Measurements from ENCODE around the gene SLC2A5. TPM values are rescaled to one million over a fixed set of nuclear protein-coding genes. Genes with fewer than 3 reads are reported as not detected.
"Not testable (repeated sequence)": the region's sequence is repeated elsewhere in the genome, so short reads cannot be mapped to it uniquely, and the experiment has no call there.

Gene SLC2A5
- total and polyA plus RNA-seq, 5 experiments from 2014 or later: 0.49 to 0.55 TPM; not detected in 3

DNA sequence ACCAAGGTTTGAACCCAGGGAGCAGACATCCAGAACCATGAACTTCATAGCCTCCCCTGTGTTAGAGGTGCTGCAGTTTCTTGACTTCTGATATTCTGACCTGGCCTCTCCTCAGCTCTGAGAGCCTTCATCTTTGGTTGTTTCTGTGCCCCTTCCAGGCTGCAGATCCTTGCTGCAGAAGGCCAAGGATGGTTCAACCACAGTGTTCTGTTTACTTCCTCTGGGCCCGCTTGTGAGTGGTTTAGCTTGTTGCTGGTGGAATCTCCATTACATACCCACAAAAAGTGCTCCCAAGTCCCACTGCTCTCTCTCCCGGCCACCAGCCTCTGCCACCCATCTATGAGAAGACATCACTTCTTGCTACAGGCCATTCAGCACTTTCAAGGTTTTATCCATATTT lies 34.2 kb downstream of the SLC2A5 start:
- Mint-ChIP-seq H3K27me3 (peaks cover 0 to 15% (median 2%) of the 10 kb centered on the region in 5 donors), H3K36me3 (peaks cover 0 to 27% (median 13%) of the 10 kb centered on the region in 3 donors), H3K4me3 (no peak overlapping the region), H3K27ac (peak overlapping the region in 1 of 10 donors; percentile 17), H3K4me1 (peaks cover 0 to 10% (median 0%) of the 10 kb centered on the region in 4 donors), H3K9me3 (peaks cover 0 to 38% (median 18%) of the 10 kb centered on the region in 9 donors)
- no peak for ATAC-seq
- POLR2A ChIA-PET: no interaction called here
- no peak for DNase-seq

DNA sequence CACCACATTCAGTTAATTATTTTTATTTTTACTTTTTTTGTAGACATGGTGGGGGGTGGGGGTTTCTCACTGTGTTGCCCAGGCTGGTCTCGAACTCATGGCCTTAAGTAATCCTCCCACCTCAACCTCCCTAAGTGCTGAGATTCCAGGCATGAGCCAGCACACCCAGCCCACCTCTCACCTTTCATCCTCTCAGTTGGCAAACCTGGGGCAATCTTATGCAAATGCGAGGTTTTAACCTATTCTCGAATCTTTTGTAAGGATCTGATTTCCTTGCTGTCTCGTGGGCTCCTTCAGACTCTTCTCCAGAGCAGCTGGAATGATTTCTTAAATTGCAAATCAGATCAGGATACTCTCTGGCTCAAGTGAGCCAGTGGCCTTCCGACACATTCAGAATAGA lies 36.1 kb downstream of the SLC2A5 start:
- Mint-ChIP-seq H3K27me3 (peaks cover 0 to 15% (median 2%) of the 10 kb centered on the region in 5 donors), H3K9me3 (peaks cover 0 to 38% (median 19%) of the 10 kb centered on the region in 9 donors), H3K4me3 (no peak overlapping the region), H3K4me1 (peaks cover 0 to 10% (median 0%) of the 10 kb centered on the region in 4 donors), H3K27ac (no peak overlapping the region), H3K36me3 (peaks cover 0 to 27% (median 13%) of the 10 kb centered on the region in 3 donors)
- POLR2A ChIA-PET: no interaction called here
- ATAC-seq (no peak), DNase-seq (no peak)

DNA sequence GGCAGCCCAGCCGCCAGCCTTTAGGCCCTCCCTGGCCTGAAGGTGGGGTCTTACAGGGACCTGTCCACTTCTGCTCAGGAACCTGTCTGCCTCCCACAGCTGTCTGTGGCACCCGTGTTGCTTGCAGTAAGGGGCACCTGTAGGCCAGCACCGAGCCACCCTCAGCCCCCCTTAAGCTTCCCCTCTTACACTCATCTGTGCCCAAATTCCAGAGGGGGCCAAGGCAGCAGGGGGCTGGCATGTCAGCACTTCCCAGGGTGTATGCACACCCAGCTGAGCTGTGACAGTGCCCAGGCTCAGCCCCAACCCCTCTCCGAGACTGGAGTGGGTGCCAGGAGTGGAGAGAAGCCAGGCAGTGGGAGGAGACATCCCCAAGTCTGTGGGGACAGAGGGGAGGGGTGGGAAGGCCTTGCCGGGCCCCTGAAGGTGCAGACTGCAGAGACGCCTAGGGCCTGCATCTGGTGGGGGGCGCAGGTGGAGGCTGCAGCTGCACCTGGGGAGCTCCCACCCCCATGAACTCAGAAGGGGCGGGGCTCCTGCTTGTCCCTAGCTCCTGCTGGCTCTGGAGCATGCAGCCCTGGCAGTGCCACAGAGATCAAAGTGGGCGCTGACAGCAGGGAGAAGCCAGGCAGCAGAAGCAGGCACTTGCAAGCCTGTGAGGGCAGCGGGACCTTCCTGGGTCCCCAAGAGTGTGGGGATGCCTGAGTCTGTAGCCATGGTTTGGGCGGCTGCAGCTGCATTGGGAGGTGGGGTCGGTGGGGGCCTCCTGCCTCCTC lies 37.8 kb downstream of the SLC2A5 start:
- Mint-ChIP-seq H3K4me3 (no peak overlapping the region), H3K27me3 (peaks cover 0 to 12% (median 2%) of the 10 kb centered on the region in 5 donors), H3K36me3 (peaks cover 0 to 27% (median 13%) of the 10 kb centered on the region in 3 donors), H3K9me3 (peaks cover 0 to 38% (median 18%) of the 10 kb centered on the region in 9 donors), H3K27ac (no peak overlapping the region), H3K4me1 (no peaks in the 10 kb centered on the region)
- POLR2A ChIA-PET: no interaction called here
- no peak for DNase-seq
- ATAC-seq: no peak

DNA sequence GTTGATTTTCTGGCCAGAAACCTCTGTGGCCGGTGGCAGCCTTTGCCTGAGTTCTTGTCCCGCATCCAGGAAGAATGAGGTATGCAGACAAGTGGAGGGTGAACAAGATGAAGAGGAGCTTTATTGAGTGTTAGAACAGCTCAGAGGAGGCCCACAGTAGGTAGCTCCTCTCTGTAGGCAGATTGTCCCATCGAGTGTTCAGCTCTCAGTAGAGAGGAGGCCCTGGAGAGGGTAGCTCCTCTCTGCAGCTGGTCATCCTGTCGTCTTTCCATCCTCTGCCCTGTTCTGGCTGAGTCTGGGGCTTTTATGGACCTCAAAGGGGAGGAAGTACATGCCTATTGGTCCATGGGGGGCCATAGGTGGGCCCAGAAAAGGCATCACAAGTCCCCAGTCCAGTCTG lies 38.4 kb downstream of the SLC2A5 start:
- DNase-seq, H3K27ac Mint-ChIP-seq, ATAC-seq, H3K4me3 Mint-ChIP-seq, POLR2A ChIA-PET, H3K4me1 Mint-ChIP-seq: not testable (repeated sequence)
- Mint-ChIP-seq H3K27me3 (peaks cover 0 to 12% (median 2%) of the 10 kb centered on the region in 5 donors), H3K36me3 (peaks cover 0 to 26% (median 13%) of the 10 kb centered on the region in 3 donors), H3K9me3 (peaks cover 0 to 38% (median 18%) of the 10 kb centered on the region in 9 donors)

DNA sequence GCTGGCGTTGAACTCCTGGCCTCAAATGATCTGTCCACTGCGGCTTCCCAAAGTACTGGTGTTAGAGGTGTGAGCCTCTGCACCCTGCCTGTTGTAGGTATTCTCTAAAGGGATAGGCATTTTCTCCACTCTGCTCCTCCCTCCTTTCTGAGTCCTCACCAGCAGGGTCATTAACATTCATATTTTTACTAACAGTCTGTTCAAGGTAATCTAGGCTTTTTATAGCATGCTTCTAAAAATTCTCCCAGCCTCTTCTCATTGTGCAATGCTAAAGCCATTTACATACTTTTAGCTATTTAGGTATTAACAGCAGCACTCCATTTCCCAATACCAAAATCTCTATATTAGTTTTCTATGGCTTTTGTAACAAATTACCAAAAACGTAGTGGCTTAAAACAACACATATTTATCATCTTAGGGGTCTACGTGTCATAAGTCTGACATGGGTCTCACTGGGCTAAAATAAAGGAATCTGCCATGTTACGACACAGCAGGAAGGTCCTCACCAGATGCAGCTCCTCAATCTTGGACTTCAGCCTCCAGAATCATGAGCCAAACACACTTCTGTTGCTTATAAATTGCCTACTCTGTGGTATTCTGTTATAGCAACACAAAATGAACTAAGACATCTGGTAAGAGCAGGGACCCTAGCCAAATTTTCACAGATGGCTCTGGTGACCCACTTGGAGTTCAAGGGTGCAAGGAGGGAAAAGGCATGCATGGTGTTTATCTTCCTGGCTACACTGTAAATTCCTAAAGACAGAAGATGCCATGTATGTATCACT lies 40.3 kb downstream of the SLC2A5 start:
- POLR2A ChIA-PET: no interaction called here
- no peak for ATAC-seq
- Mint-ChIP-seq H3K27ac (no peak overlapping the region), H3K4me3 (no peak overlapping the region), H3K36me3 (peaks cover 0 to 7% (median 6%) of the 10 kb centered on the region in 3 donors), H3K27me3 (peaks cover 0 to 8% (median 0%) of the 10 kb centered on the region in 5 donors), H3K9me3 (peaks cover 0 to 18% (median 5%) of the 10 kb centered on the region in 9 donors), H3K4me1 (no peaks in the 10 kb centered on the region)
- DNase-seq: no peak

DNA sequence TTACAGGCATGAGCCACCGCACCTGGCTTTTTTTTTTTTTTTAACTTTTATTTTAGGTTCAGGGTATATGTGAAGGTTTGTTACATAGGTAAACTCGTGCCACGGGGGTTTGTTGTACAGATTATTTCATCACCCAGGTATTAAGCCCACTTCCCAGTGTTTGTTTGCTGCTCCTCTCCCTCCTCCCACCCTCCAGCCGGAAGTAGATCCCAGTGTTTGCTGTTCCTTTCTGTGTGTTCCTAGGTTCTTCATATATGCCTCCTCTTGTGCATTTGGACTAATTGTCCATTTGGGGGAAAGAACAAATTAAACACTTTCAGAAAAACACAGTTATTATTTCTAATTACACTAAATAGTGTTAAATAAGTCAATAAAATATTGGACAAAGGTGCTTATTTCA lies 42.1 kb downstream of the SLC2A5 start:
- DNase-seq (no peak), ATAC-seq (no peak)
- POLR2A ChIA-PET: no interaction called here
- Mint-ChIP-seq H3K27ac (no peak overlapping the region), H3K27me3 (peaks cover 0 to 1% (median 0%) of the 10 kb centered on the region in 5 donors), H3K36me3 (peaks cover 0 to 5% (median 4%) of the 10 kb centered on the region in 3 donors), H3K4me3 (no peak overlapping the region), H3K9me3 (peaks cover 0 to 13% (median 1%) of the 10 kb centered on the region in 9 donors), H3K4me1 (no peaks in the 10 kb centered on the region)

DNA sequence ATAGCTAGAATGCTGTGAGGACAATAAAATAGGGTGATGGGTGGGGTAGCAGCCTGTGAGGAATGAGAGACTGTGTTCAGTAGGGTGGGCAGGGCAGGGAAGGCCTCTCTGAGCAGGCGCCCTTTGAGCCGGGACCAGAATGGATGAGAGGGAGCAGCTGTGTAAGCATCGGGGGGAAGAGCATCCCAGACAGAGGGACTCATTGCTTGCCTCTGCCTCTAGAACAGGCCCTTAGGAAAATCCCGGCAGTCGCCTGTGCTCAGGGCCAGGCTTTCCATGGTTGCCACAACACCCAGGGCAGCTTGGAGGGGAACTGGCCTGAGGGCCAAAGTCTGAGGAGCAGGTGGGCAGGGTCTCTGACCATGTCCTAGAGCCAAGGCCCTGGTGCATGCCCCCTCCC lies 44.0 kb downstream of the SLC2A5 start:
- H3K4me1 Mint-ChIP-seq: no peaks in the 10 kb centered on the region
- no peaks in the 10 kb centered on the region for H3K36me3 Mint-ChIP-seq
- peaks cover 0 to 2% (median 0%) of the 10 kb centered on the region in 9 donors for H3K9me3 Mint-ChIP-seq
- H3K27ac Mint-ChIP-seq: no peak overlapping the region
- H3K27me3 Mint-ChIP-seq: peaks cover 0 to 4% (median 1%) of the 10 kb centered on the region in 5 donors
- DNase-seq (no peak), ATAC-seq (no peak)
- POLR2A ChIA-PET: no interaction called here
- no peak overlapping the region for H3K4me3 Mint-ChIP-seq

DNA sequence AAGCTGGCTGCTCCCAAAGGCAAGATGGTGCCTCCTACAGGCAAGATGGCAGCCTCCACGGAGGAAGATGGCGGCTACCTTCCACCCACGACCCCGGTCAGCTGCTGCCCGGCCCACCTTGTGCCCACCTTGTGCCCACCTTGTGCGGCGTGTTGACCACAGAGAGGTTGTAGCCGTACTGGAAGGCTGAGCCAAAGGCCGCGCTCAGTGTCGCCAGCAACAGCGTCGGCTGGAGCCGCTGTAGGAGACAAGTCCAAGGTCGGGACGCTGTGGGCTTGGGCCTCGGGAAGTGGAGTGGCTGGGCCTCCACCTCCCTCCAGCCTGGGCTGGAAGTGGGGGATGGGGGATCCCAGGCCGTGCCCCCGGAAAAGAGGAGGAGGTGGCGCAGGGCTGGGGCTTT lies 44.6 kb downstream of the SLC2A5 start:
- Mint-ChIP-seq H3K36me3 (no peaks in the 10 kb centered on the region), H3K27ac (no peak overlapping the region), H3K4me3 (no peak overlapping the region), H3K9me3 (peaks cover 0 to 1% (median 0%) of the 10 kb centered on the region in 9 donors), H3K27me3 (peaks cover 0 to 4% (median 3%) of the 10 kb centered on the region in 5 donors), H3K4me1 (peaks cover 0 to 4% (median 2%) of the 10 kb centered on the region in 4 donors)
- POLR2A ChIA-PET: no interaction called here
- ATAC-seq (no peak), DNase-seq (no peak)

DNA sequence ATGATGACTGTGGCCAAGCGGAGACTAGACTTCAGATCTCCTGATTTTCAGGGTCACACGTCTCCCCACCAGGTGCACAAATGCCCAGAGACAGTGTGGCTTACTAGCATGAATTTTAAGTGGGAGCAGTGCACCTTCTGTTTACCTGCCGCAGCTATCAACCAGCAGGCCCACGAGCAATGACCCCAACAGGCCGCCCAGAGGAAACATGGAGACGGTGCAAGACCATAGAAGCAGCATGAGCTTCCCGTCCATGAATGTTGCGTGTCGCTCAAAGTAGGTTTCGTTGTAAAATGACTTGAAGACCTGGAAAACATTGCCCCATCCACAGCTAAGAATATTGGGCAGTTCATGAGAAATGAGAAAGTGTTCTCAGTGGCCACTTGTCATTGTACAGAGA lies 46.7 kb downstream of the SLC2A5 start:
- H3K27ac Mint-ChIP-seq: no peak overlapping the region
- no peak for ATAC-seq
- no peak overlapping the region for H3K4me3 Mint-ChIP-seq
- peaks cover 0 to 6% (median 3%) of the 10 kb centered on the region in 5 donors for H3K27me3 Mint-ChIP-seq
- H3K36me3 Mint-ChIP-seq: no peaks in the 10 kb centered on the region
- POLR2A ChIA-PET: no interaction called here
- H3K9me3 Mint-ChIP-seq: no peaks in the 10 kb centered on the region
- DNase-seq: no peak
- peaks cover 0 to 8% (median 2%) of the 10 kb centered on the region in 4 donors for H3K4me1 Mint-ChIP-seq

DNA sequence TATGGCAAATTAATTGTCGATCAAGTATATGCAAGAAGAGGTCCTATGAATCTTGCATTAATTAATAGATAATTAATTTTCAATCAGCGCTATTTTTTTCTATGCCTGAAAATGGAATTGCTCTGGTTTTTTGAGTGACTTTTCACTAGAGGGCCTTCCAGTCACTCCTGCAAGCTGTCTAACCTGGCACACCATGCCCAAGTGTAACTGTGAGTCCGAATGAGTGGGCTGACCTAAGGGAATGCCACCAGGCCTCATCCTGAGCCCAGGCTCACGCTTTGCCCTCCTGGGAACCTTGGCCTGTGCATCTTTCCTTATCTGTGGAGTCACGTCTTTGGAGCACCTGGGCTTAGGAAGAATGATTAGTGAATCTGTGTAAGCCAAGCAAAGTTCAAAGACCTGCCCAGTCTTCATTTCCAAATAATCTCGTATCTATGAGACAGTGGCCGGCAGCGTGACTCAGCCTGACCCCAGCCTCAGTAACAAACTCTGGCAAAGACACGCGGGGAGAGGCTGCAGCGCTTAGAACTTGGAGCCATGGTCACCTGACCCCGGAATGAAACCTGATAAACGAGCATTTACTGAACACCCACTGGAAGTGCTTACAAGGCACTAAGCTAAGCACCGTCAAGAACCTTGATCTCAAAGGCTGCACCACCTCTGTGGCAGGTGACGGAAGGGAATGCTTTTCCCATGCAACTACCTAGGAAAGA lies 47.3 kb downstream of the SLC2A5 start:
- DNase-seq, H3K9me3 Mint-ChIP-seq, POLR2A ChIA-PET, H3K27me3 Mint-ChIP-seq, H3K27ac Mint-ChIP-seq, H3K36me3 Mint-ChIP-seq, ATAC-seq, H3K4me3 Mint-ChIP-seq, H3K4me1 Mint-ChIP-seq: not testable (repeated sequence)

DNA sequence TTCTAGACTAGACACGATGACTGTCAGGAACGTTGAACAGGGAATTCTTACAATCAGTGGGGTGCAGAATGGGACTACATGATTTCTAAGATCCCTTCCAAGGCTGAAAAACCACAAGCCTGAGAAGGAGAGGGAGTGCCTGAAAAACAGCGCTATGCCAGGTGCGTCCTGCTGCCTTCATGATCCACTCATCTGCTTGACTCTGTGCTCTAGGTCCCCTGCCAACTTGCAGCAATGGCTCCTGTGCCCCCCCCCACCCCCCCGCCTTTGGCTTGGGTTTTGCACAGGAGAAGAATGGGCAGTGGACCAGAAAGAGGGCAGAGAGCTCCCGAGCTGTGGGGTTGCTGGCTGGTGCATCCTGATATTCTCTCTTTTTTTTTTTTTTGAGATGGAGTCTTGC lies 49.1 kb downstream of the SLC2A5 start:
- no peak for DNase-seq
- no peak for ATAC-seq
- Mint-ChIP-seq H3K4me1 (peaks cover 2 to 8% (median 5%) of the 10 kb centered on the region in 4 donors), H3K27ac (peak overlapping the region in 1 of 10 donors; percentile 6), H3K9me3 (no peaks in the 10 kb centered on the region), H3K36me3 (no peaks in the 10 kb centered on the region), H3K4me3 (no peak overlapping the region), H3K27me3 (peaks cover 0 to 8% (median 4%) of the 10 kb centered on the region in 5 donors)
- POLR2A ChIA-PET: interaction anchor here (0.6 kb wide), 1 partner anchor 124 kb away, joined by 5 read pairs; no protein-coding TSS in a partner anchor

DNA sequence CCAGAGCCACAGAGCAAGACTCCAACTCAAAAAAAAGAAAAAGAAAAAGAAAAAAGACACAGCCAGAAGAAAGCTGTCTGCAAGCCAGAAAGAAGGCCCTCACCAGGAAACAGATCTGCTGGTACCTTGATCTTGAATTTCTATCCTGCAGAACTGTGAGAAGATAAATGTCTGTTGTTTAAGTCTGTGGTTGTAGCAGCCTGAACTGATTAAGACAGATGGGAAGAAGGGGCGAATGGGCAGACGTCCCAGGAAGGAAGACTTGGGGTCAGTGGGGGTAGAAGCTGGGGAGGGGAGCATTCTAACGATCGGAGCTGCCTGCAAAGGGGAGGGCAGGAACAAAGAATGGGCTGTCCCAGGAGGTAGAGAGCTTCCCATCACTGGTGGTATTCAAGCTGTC lies 49.5 kb downstream of the SLC2A5 start:
- no peak for DNase-seq
- POLR2A ChIA-PET: interaction anchor here (0.6 kb wide), 1 partner anchor 124 kb away, joined by 5 read pairs; no protein-coding TSS in a partner anchor
- no peak for ATAC-seq
- Mint-ChIP-seq H3K27ac (peak overlapping the region in 1 of 10 donors; percentile 6), H3K27me3 (peaks cover 0 to 8% (median 4%) of the 10 kb centered on the region in 5 donors), H3K36me3 (no peaks in the 10 kb centered on the region), H3K9me3 (no peaks in the 10 kb centered on the region), H3K4me3 (no peak overlapping the region), H3K4me1 (peaks cover 2 to 10% (median 5%) of the 10 kb centered on the region in 4 donors)
